OCI-LY3 (cell line): ENCODE data around the gene USP7.

ENCODE experiments used
- CTCF ChIP-seq: fragments of 200-600, 300-600 bp; sonication (generic); IDR thresholded peaks from 2 replicates; pipeline ENCODE4 v1.5.1; 2014; ENCODE audit warnings: antibody characterized with exemption, low read length, low read depth
- EZH2phosphoT487 ChIP-seq: fragments of 200-600 bp; shearing (Covaris generic); IDR thresholded peaks from 2 replicates; pipeline ENCODE4 v1.6.1; 2018; ENCODE audit warnings: antibody characterized with exemption, mixed run types, low read depth

- TF ChIP-seq CTCF (no peak), EZH2phosphoT487 (no peak)
These were observed 3.0 kb downstream of the USP7 start for GRCh38 chr16:8960788-8961109.
